Prostate gland (tissue), 2 donors: Measurements from ENCODE around the gene PDGFC. TPM values are rescaled to one million over a fixed set of nuclear protein-coding genes. Genes with fewer than 3 reads are reported as not detected.

Experiments
- DNase-seq: peaks from one replicate; pipeline ENCODE4 v3.0.0-alpha.2; 2019; ENCODE audit warnings: low spot score
- H3K27ac ChIP-seq, 2 donors: fragments of 200-600 bp; sonication (generic); 2 replicates each; pipeline ENCODE4 v1.5.1; 2017 to 2019
- H3K27me3 ChIP-seq: fragments of 200-600 bp; sonication (generic); replicated peaks from 2 replicates; pipeline ENCODE4 v1.5.1; 2019; ENCODE audit not compliant: insufficient read depth
- H3K36me3 ChIP-seq, 2 donors: fragments of 200-600 bp; sonication (generic); 1 replicate in 1 of 2; 2 replicates in 1 of 2; pipeline versions ENCODE4 v1.5.1 to v1.8.1; 2017 to 2019
- H3K4me1 ChIP-seq: fragments of 200-600 bp; sonication (generic); replicated peaks from 2 replicates; pipeline ENCODE4 v1.5.1; 2019
- H3K4me3 ChIP-seq, 2 donors: fragments of 200-600 bp; sonication (generic); 2 replicates each; pipeline ENCODE4 v1.5.1; 2017 to 2019
- H3K9me3 ChIP-seq: fragments of 200-600 bp; sonication (generic); 2 replicates; pipeline ENCODE4 v1.5.1; 2017
- POLR2A ChIP-seq: fragments of 450-650 bp; IDR thresholded peaks from one replicate; pipeline ENCODE4 v1.6.1; 2016; ENCODE audit warnings: antibody characterized with exemption, mild to moderate bottlenecking
- POLR2AphosphoS5 ChIP-seq: sonication (generic); formaldehyde crosslinking; IDR thresholded peaks from one replicate; pipeline ENCODE4 v1.6.1; 2017; ENCODE audit warnings: antibody characterized with exemption
- WGBS: methylation state at CpG from one replicate; pipeline ENCODE4 v1.1.5; 2018; 5-methylcytosine and 5-hydroxymethylcytosine counted together
- intact Hi-C: fragments of 100-400 bp; cut with DNase I; formaldehyde crosslinking; loops from one replicate; pipeline ENCODE4 v1.14.2; 2022
- total RNA-seq, 2 donors: library from RNA; depleted of rRNA; stranded (reverse); fragments of >200 nt; gene quantifications; one replicate each; pipeline ENCODE4 v1.1.0, GENCODE V29; 2016
- TF ChIP-seq, protein P1 (sequence below), 4 experiments: fragments of 200-600 bp in 2 of 4; fragments of 450-650 bp in 2 of 4; sonication (generic) in 2 of 4; IDR thresholded peaks; 1 replicate in 3 of 4; 2 replicates in 1 of 4; pipeline ENCODE4 v1.5.1; 2016 to 2019; ENCODE audit warnings: antibody characterized with exemption in 4 of 4, mild to moderate bottlenecking in 2 of 4, moderate library complexity in 2 of 4

Gene PDGFC
- total RNA-seq, 2 donors from 2014 or later = 18.6 to 36.8 TPM

DNA sequence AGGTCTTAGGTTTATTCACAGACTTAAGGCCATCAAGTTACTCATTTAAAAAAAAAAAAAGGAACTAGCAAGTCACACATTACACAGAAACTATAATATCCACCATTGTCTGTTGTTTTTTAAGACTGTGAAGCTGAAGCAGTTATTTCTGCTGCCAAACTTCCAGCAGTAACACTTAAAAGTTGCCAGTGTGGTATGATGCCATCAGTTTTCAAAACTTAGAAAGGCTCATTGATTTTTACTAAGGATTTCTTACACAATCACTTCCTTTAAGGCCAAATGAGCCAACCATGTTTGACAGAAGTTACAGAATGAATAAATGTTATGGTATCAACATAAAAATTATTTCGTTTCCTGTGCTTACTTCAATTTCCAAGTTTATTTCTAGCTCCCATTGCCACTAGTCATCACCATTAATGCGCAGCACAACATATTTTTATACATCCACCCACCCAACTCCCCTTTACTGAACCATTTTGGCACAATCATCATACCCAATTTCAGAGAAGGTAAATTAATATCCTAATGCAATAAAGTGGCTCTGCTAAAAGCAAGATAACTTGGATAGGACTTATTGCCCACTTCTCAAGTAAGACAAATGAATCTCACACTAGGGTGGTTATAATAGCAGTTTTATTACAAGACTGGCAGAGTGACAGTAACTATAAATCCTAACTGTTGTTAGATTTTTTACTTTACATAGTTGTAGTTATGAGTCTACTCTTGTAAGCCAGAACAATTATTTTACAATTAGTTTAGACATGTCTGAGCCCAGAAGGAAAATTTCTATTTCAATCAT lies 13.1 kb downstream of the PDGFC start:
- TF ChIP-seq POLR2A (no peak), POLR2AphosphoS5 (no peak)
- TF ChIP-seq, protein P1, sequence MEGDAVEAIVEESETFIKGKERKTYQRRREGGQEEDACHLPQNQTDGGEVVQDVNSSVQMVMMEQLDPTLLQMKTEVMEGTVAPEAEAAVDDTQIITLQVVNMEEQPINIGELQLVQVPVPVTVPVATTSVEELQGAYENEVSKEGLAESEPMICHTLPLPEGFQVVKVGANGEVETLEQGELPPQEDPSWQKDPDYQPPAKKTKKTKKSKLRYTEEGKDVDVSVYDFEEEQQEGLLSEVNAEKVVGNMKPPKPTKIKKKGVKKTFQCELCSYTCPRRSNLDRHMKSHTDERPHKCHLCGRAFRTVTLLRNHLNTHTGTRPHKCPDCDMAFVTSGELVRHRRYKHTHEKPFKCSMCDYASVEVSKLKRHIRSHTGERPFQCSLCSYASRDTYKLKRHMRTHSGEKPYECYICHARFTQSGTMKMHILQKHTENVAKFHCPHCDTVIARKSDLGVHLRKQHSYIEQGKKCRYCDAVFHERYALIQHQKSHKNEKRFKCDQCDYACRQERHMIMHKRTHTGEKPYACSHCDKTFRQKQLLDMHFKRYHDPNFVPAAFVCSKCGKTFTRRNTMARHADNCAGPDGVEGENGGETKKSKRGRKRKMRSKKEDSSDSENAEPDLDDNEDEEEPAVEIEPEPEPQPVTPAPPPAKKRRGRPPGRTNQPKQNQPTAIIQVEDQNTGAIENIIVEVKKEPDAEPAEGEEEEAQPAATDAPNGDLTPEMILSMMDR (IDR thresholded peaks at IDR 0.05) = no peak

DNA sequence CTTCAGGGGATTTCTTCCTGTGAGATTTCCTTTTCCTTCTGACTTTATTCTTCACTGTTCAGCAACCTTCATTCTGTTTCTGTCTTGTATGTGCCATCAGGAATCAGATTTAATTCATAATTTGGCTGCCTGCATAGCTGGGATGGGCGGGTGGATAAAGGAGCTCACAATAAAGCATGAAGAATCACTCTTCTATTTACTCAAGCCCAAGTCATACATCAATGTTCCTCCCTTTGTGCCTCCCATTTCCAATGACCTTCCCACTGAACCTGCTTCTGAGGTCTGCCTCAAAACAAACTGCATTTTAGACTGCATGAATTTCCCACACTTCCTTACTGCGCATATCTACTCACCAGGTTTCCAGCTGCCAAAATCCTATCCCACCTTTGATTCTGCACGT lies 14.0 kb downstream of the PDGFC start:
- H3K27ac ChIP-seq = no peak overlapping the region
- no peak overlapping the region for H3K4me3 ChIP-seq
- H3K27me3 ChIP-seq = no peaks in the 10 kb centered on the region
- DNase-seq = no peak
- H3K36me3 ChIP-seq = no peaks in the 10 kb centered on the region
- intact Hi-C loops = no loop called here
- no peak for TF ChIP-seq POLR2AphosphoS5
- TF ChIP-seq, protein P1 (IDR thresholded peaks at IDR 0.05) = no peak
- no peak for TF ChIP-seq POLR2A
- no peaks in the 10 kb centered on the region for H3K4me1 ChIP-seq
- 68% methylated on average over 3 of the region's 3 CpGs for WGBS
- H3K9me3 ChIP-seq = no peaks in the 10 kb centered on the region

More for the DNA sequence above, 13.1 kb downstream of the PDGFC start:
- Histone ChIP-seq H3K36me3 (no peaks in the 10 kb centered on the region), H3K9me3 (no peaks in the 10 kb centered on the region), H3K4me3 (no peak overlapping the region), H3K27ac (no peak overlapping the region), H3K27me3 (no peaks in the 10 kb centered on the region), H3K4me1 (no peaks in the 10 kb centered on the region)
- DNase-seq = no peak
- intact Hi-C loops = no loop called here
- WGBS = 36% methylated on average over 2 of the region's 2 CpGs

- WGBS = 82% methylated on average over 6 of the region's 6 CpGs
- Histone ChIP-seq H3K27me3 (no peaks in the 10 kb centered on the region), H3K36me3 (no peaks in the 10 kb centered on the region), H3K4me1 (no peaks in the 10 kb centered on the region), H3K4me3 (no peak overlapping the region), H3K9me3 (no peaks in the 10 kb centered on the region), H3K27ac (no peak overlapping the region)
- intact Hi-C loops = no loop called here
- DNase-seq = no peak
- TF ChIP-seq, protein P1 (IDR thresholded peaks at IDR 0.05) = no peak
- no peak for TF ChIP-seq POLR2A
- no peak for TF ChIP-seq POLR2AphosphoS5
These were observed 14.7 kb downstream of the PDGFC start for GRCh38 chr4:156956826-156957368.

- H3K9me3 ChIP-seq = no peaks in the 10 kb centered on the region
- H3K36me3 ChIP-seq = no peaks in the 10 kb centered on the region
- DNase-seq = no peak
- TF ChIP-seq POLR2A = no peak
- TF ChIP-seq POLR2AphosphoS5 = no peak
- TF ChIP-seq, protein P1 (IDR thresholded peaks at IDR 0.05) = no peak
- WGBS = 95% methylated on average over 2 of the region's 2 CpGs
- intact Hi-C loops = no loop called here
- no peak overlapping the region for H3K27ac ChIP-seq
- H3K4me1 ChIP-seq = no peaks in the 10 kb centered on the region
- H3K27me3 ChIP-seq = no peaks in the 10 kb centered on the region
- H3K4me3 ChIP-seq = no peak overlapping the region
These were observed 15.2 kb downstream of the PDGFC start for GRCh38 chr4:156956359-156956758.

GRCh38 chr4:156954587-156954986 lies 17.0 kb downstream of the PDGFC start:
- WGBS = 77% methylated on average over 3 of the region's 3 CpGs
- Histone ChIP-seq H3K9me3 (no peaks in the 10 kb centered on the region), H3K36me3 (no peaks in the 10 kb centered on the region), H3K4me3 (no peak overlapping the region), H3K27ac (no peak overlapping the region), H3K4me1 (no peaks in the 10 kb centered on the region), H3K27me3 (no peaks in the 10 kb centered on the region)
- intact Hi-C loops = no loop called here
- DNase-seq = no peak
- TF ChIP-seq POLR2A = no peak
- TF ChIP-seq, protein P1 (IDR thresholded peaks at IDR 0.05) = no peak
- TF ChIP-seq POLR2AphosphoS5 = no peak
